NCI-H2227 treated with DMSO at 0.1 percent for 48 hours (cell line): Measurements from ENCODE around the gene EXTL1.
"Not testable (repeated sequence)": the region's sequence is repeated elsewhere in the genome, so short reads cannot be mapped to it uniquely, and the experiment has no call there.

Experiments
- DNase-seq: peaks from one replicate; lab custom pipeline; 2025; lab: John Stamatoyannopoulos, UW

The EXTL1 gene, protein sequence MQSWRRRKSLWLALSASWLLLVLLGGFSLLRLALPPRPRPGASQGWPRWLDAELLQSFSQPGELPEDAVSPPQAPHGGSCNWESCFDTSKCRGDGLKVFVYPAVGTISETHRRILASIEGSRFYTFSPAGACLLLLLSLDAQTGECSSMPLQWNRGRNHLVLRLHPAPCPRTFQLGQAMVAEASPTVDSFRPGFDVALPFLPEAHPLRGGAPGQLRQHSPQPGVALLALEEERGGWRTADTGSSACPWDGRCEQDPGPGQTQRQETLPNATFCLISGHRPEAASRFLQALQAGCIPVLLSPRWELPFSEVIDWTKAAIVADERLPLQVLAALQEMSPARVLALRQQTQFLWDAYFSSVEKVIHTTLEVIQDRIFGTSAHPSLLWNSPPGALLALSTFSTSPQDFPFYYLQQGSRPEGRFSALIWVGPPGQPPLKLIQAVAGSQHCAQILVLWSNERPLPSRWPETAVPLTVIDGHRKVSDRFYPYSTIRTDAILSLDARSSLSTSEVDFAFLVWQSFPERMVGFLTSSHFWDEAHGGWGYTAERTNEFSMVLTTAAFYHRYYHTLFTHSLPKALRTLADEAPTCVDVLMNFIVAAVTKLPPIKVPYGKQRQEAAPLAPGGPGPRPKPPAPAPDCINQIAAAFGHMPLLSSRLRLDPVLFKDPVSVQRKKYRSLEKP

GRCh38 chr1:26021647-26022403 is at the start of gene EXTL1:
EXTL1 (plus strand) TSS chr1:26021775; CDS start chr1:26022647, 872 bp downstream.
- DNase-seq, result peak; percentile 55

DNA sequence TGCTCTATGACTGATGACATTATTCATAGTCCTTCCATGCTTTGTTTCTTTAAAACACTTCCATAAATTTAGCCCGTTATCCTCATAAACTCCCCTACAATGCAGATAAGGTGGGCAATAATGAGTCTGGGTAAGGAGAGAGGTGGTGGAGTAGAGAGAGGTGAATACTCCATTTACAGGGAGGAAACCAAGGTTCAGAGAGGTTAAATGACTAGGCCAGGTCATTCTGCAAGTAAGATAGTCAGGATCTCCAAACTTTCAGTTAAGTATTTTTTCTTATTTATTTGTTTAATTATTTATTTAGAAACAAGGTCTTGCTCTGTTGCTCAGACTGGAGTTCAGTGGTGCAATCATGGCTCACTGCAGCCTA is 49.8 kb upstream of the EXTL1 start:
- no peak for DNase-seq

- no peak for DNase-seq
Observed at GRCh38 chr1:25973610-25974321, 47.8 kb upstream of the EXTL1 start.

GRCh38 chr1:25977801-25978200 is 43.8 kb upstream of the EXTL1 start:
- DNase-seq, result no peak

DNA sequence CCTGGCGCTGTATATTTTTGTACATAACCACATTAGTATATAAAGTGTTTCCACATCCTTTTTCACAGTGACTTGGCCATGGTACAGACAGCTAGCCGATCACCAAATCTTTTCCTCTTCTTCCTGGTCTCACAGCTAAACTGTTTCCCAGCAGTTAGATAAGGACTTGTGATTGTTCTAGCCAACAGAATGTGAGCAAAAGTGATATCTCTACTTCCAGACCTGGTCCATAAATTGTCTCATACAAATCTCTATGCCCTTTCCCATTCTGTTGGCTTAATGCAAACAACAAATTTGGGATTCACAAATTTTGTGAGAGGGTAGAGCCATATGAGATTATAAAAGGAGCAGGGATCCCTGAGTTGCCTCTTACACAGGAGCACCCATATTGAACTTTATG is 43.2 kb upstream of the EXTL1 start:
- no peak for DNase-seq

- no peak for DNase-seq
Observed at GRCh38 chr1:25979210-25979609, 42.4 kb upstream of the EXTL1 start.

DNA sequence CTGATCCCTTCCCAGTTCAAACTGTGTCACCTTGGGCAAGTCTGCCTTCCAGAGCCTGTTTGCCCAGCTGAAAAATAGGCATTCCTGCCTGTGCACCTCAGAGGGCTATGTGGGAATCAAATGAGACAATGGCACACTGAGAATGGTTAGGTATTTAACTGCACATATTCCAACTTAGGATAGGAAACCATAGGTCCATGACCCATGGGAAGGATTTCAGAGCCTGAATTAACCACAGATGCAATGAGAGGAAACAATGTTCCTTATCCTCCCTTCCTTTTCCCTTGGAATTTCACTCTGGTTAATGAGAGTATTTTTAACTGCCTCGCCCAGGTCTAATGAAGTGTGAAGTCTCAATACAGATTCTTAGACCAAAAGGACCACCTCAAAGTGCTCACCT is 36.4 kb upstream of the EXTL1 start:
- DNase-seq, result no peak

DNA sequence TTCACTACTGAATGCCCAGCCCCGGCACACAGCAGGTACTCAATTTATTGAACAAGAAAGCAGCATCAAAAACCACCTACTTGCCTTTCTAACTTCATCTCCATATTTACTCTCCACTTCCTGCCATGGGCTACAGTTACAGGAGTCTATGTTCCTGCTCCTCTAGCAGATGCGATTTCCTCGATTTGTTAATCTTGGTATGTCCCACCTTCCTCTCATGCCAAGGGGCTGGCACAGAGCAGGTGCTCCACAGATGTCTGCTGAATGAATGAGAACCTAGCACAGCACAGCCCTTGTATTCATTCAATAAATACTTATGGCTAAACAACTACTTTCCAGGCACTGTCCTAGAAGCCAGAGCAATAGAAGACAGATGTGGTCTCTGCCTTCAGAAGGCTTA is 35.9 kb upstream of the EXTL1 start:
- no peak for DNase-seq

GRCh38 chr1:25986773-25987172 is 34.8 kb upstream of the EXTL1 start:
- not testable (repeated sequence) for DNase-seq

- DNase-seq, result no peak
Observed at GRCh38 chr1:25987951-25988350, 33.6 kb upstream of the EXTL1 start.

- DNase-seq, result no peak
Observed at GRCh38 chr1:25989440-25990234, 31.9 kb upstream of the EXTL1 start.

GRCh38 chr1:25990251-25990650 is 31.3 kb upstream of the EXTL1 start:
- no peak for DNase-seq

DNA sequence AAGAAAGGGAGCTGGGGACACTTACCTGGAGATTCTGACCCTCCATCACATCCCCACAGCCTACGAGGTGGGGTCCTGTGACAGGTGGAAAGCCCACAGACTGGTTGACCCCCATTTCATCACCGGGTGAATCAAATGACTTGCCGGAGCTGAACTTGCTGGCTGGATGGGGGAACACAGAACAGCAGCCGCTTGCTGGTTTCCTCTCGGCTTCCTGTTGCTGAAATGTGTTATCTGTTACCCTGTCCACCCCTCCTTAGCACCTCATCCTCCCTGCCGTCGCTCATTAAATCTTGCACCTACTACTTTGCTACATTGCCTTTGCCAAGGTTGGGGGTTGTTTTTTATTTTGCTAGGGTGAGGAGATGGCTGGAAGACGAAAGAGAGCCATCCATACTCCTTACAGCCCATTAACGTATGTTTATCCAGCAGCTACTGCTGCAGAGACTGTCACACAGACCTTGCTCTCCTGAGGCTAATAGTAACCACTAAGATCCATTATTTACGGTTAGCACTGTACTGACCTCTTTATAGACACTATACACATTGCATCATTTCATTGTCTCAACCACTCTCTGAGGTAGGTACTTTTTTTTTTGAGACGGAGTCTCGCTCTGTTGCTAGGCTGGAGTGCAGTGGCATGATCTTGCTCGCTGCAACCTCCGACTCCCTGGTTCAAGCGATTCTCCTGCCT is 30.7 kb upstream of the EXTL1 start:
- no peak for DNase-seq

DNA sequence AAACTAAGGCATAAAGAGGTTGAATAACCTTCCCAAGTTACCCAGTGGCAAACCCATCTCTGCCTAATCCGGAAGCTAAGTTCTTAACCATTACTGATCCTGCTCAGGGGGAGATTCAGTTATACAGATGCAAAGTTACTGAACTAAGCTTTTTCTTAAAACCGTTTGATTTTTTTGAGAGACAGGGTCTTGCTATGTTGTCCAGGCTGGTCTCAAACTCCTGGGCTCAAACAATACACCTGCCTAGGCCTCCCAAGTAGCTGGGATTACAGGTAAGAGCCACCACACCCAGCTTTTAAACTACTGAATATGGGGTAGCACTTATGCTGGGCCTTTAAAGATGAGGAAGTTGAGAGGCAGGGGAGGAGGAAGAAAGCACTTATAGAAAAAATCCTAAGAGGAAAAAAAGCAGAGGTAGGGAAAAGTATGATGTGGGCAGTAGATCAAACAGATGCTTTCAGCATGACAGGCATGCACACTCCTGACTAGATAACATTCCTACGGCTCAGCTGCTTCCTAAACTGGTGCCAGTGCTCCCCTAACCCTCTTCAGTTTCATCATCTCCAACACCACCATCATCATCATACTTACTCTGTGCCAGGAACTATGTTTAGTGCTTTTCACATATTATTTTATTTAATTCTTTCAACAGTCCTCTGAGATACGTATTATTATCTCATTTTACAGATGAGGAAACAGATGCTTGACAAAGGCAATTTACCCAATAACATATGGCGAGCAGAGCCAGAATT is 29.5 kb upstream of the EXTL1 start:
- no peak for DNase-seq

GRCh38 chr1:25992689-25993171 is 28.8 kb upstream of the EXTL1 start:
- DNase-seq, result no peak

- DNase-seq, result peak; percentile 12
Observed at GRCh38 chr1:25993197-25993951, 28.2 kb upstream of the EXTL1 start.

DNA sequence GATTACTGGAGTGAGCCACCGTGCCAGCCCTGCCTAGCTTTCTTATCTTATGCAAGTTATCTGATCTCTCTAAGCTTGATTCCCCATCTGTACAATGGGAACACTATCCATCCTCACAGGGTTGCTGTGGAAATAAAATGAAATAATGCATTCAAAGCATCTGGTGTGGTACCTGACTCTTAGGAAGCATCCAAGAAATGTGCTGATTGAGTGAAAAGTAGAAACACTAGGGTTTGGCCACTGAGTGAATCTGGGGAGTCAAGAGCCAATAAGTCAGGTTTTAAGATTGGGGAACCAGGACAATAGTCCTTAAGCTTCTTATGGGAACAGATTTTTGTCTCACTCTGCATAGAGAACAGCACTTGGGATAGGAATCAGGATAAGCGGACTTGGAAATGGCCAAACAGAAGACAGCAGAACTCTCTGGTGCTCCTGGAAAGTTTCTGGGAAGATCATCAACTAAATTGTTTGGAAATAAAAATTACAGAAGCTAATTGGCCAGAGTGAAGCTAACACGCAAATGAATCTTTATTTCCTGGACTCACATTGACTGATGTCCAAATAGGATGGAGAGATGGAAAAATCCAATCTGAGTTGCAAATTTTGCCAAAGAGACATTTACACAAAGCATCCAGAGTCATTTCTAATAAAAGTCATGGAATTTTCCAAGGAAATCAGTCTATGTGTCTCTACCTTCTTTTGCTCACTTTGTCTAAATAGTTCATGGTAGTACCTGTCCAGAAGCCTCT is 27.0 kb upstream of the EXTL1 start:
- no peak for DNase-seq
